CD4-positive, alpha-beta T cell (primary cell): ENCODE results near the gene LCK. TPM values are rescaled to one million over a fixed set of nuclear protein-coding genes. Genes with fewer than 3 reads are reported as not detected.
A peak's percentile ranks its signal among the peaks of the same experiment; 100 is the strongest.

Source experiments
- ATAC-seq: fragments of 200-7000 bp; cut with Tn5 transposase; one replicate; pipeline ENCODE4 v1.10.0; 2022; ENCODE audit warnings: mild to moderate bottlenecking; ENCODE audit not compliant: poor library complexity
- CTCF ChIA-PET: fragments of 350-600 bp; sonication (Branson Sonifier 250); formaldehyde crosslinking; loops from one replicate; lab custom pipeline; 2021; ENCODE audit warnings: antibody characterized with exemption, inconsistent platforms; lab: Charles Lee
- POLR2A ChIA-PET: fragments of 350-600 bp; sonication (Branson Sonifier 250); formaldehyde crosslinking; loops from one replicate; lab custom pipeline; 2021; ENCODE audit warnings: antibody characterized with exemption, inconsistent platforms; lab: Charles Lee
- DNase-seq, 14 experiments: peaks; one replicate each; pipeline ENCODE4 v3.0.0-alpha.2; 2013 to 2020; ENCODE audit warnings: mixed read lengths in 2 of 14
- H3K27ac ChIP-seq, 2 donors: one replicate each; pipeline versions ENCODE4 v1.5.1 to v1.7.0; 2013; ENCODE audit warnings: low read length in 2 of 2, low read depth in 1 of 2, mild to moderate bottlenecking in 1 of 2
- H3K27me3 ChIP-seq, 2 experiments: 1 replicate in 1 of 2; 2 replicates in 1 of 2; pipeline versions ENCODE4 v1.6.1 to v1.7.0; 2013; ENCODE audit warnings: low read length in 2 of 2, control low read depth in 1 of 2, mild to moderate bottlenecking in 1 of 2, moderate library complexity in 1 of 2; ENCODE audit not compliant: insufficient read depth in 2 of 2, control insufficient read depth in 1 of 2
- H3K36me3 ChIP-seq: one replicate; pipeline ENCODE4 v1.6.1; 2013; ENCODE audit warnings: low read length, control low read depth; ENCODE audit not compliant: insufficient read depth
- H3K4me1 ChIP-seq: one replicate; pipeline ENCODE4 v1.6.1; 2013; ENCODE audit warnings: low read length, control low read depth; ENCODE audit not compliant: insufficient read depth
- H3K4me3 ChIP-seq: one replicate; pipeline ENCODE4 v1.5.1; 2013; ENCODE audit warnings: mild to moderate bottlenecking, low read length, moderate library complexity
- H3K9me3 ChIP-seq, 2 experiments: 1 replicate in 1 of 2; 2 replicates in 1 of 2; pipeline versions ENCODE4 v1.6.1 to v1.7.0; 2013; ENCODE audit warnings: low read length in 2 of 2, mild to moderate bottlenecking in 2 of 2, control low read depth in 1 of 2, moderate library complexity in 1 of 2; ENCODE audit not compliant: control insufficient read depth in 1 of 2, insufficient read depth in 1 of 2
- H3K27ac Mint-ChIP-seq: one replicate; pipeline ENCODE4 v1.8.0; 2020; ENCODE audit warnings: mixed read lengths
- H3K27me3 Mint-ChIP-seq: one replicate; pipeline ENCODE4 v1.8.0; 2021; ENCODE audit warnings: mixed read lengths
- H3K36me3 Mint-ChIP-seq: one replicate; pipeline ENCODE4 v1.8.0; 2021; ENCODE audit warnings: low read depth, mixed read lengths
- H3K4me1 Mint-ChIP-seq: one replicate; pipeline ENCODE4 v1.8.0; 2021; ENCODE audit warnings: low read depth, mixed read lengths
- H3K4me3 Mint-ChIP-seq: one replicate; pipeline ENCODE4 v1.8.0; 2020; ENCODE audit warnings: mild to moderate bottlenecking, mixed read lengths
- H3K9me3 Mint-ChIP-seq: one replicate; pipeline ENCODE4 v1.8.0; 2020; ENCODE audit warnings: mixed read lengths
- CTCF ChIP-seq: fragments of 200-600 bp; IDR thresholded peaks from one replicate; pipeline ENCODE4 v1.8.0; 2022; ENCODE audit warnings: antibody characterized with exemption, mild to moderate bottlenecking
- intact Hi-C, 2 experiments: fragments of 100-400 bp; cut with DNase I in 1 of 2; cut with micrococcal nuclease in 1 of 2; formaldehyde crosslinking; loops; one replicate each; pipeline versions ENCODE4 v1.15.1 to v1.9.0; 2023 to 2025; cut with DNase I, micrococcal nuclease
- total RNA-seq, 174 experiments: library from RNA in 2 of 174; stranded (reverse) in 2 of 174; gene quantifications; one replicate each; pipeline ENCODE4 v1.2.3 and lab custom pipeline; 2021 to 2026

LCK gene
- total RNA-seq, 2 experiments from 2014 or later, result 187 to 188 TPM

- no peak for TF ChIP-seq CTCF
- Histone ChIP-seq H3K36me3 (peaks cover 50% of the 10 kb centered on the region), H3K9me3 (no peaks in the 10 kb centered on the region), H3K27me3 (no peaks in the 10 kb centered on the region), H3K4me1 (peaks cover 54% of the 10 kb centered on the region), H3K4me3 (no peak overlapping the region), H3K27ac (peak overlapping the region; percentile 4 to 15)
- no peak for DNase-seq
- intact Hi-C loops, result loop anchor here in 1 of 2 experiments (5.0 kb wide), 1 partner anchor 53 kb away; no protein-coding TSS in a partner anchor
- H3K9me3 Mint-ChIP-seq, result no peaks in the 10 kb centered on the region
- no peak overlapping the region for H3K4me3 Mint-ChIP-seq
- POLR2A ChIA-PET, result no interaction called here
- H3K27ac Mint-ChIP-seq, result peak overlapping the region; percentile 62
- H3K4me1 Mint-ChIP-seq, result peaks cover 73% of the 10 kb centered on the region
- H3K36me3 Mint-ChIP-seq, result peaks cover 65% of the 10 kb centered on the region
- CTCF ChIA-PET, result interaction anchor here (1.8 kb wide), 1 partner anchor 59 kb away, joined by 7 read pairs; no protein-coding TSS in a partner anchor
- no peaks in the 10 kb centered on the region for H3K27me3 Mint-ChIP-seq
- ATAC-seq, result no peak
Measured at GRCh38 chr1:32299327-32299726, 48.3 kb downstream of the LCK start.

- intact Hi-C loops, result no loop called here
- Histone ChIP-seq H3K4me3 (no peak overlapping the region), H3K36me3 (peaks cover 54% of the 10 kb centered on the region), H3K27ac (no peak overlapping the region), H3K27me3 (no peaks in the 10 kb centered on the region), H3K4me1 (peaks cover 31% of the 10 kb centered on the region), H3K9me3 (no peaks in the 10 kb centered on the region)
- TF ChIP-seq CTCF, result no peak
- H3K36me3 Mint-ChIP-seq, result peaks cover 74% of the 10 kb centered on the region
- H3K4me1 Mint-ChIP-seq, result peaks cover 69% of the 10 kb centered on the region
- H3K9me3 Mint-ChIP-seq, result no peaks in the 10 kb centered on the region
- no peak for DNase-seq
- no peak overlapping the region for H3K4me3 Mint-ChIP-seq
- ChIA-PET POLR2A (interaction anchor here (1.0 kb wide), 1 partner anchor 12 kb away, joined by 3 read pairs; no protein-coding TSS in a partner anchor), CTCF (interaction anchor here (0.8 to 1.3 kb wide), 2 partner anchors 49 to 55 kb away, joined by 3 to 4 read pairs; no protein-coding TSS in a partner anchor)
- no peak for ATAC-seq
- no peaks in the 10 kb centered on the region for H3K27me3 Mint-ChIP-seq
- peak overlapping the region; percentile 42 for H3K27ac Mint-ChIP-seq
Measured at GRCh38 chr1:32303358-32303757, 52.3 kb downstream of the LCK start.

- no peak overlapping the region for H3K4me3 ChIP-seq
- CTCF ChIA-PET, result interaction anchor here (0.5 to 1.3 kb wide), 3 partner anchors 50 to 211 kb away, joined by 3 to 4 read pairs (median 4); no protein-coding TSS in a partner anchor
- peak overlapping the region; percentile 42 for H3K27ac Mint-ChIP-seq
- no peaks in the 10 kb centered on the region for H3K27me3 ChIP-seq
- DNase-seq, result no peak
- H3K27me3 Mint-ChIP-seq, result no peaks in the 10 kb centered on the region
- H3K27ac ChIP-seq, result no peak overlapping the region
- POLR2A ChIA-PET, result interaction anchor here (0.9 to 1.3 kb wide), 4 partner anchors 13 to 64 kb away, joined by 3 to 5 read pairs (median 3); no protein-coding TSS in a partner anchor
- H3K4me1 ChIP-seq, result peaks cover 32% of the 10 kb centered on the region
- H3K4me1 Mint-ChIP-seq, result peaks cover 71% of the 10 kb centered on the region
- no peaks in the 10 kb centered on the region for H3K9me3 ChIP-seq
- H3K36me3 ChIP-seq, result peaks cover 49% of the 10 kb centered on the region
- peaks cover 71% of the 10 kb centered on the region for H3K36me3 Mint-ChIP-seq
- TF ChIP-seq CTCF, result no peak
- H3K9me3 Mint-ChIP-seq, result no peaks in the 10 kb centered on the region
- H3K4me3 Mint-ChIP-seq, result no peak overlapping the region
- no peak for ATAC-seq
- intact Hi-C loops, result no loop called here
Measured at GRCh38 chr1:32303997-32304622, 53.0 kb downstream of the LCK start.
